NCI-H1694 treated with DMSO at 0.1 percent for 48 hours (cell line): ENCODE measurements around the gene NRG3.

Experiments used
- DNase-seq: peaks from one replicate; lab custom pipeline; 2025; lab: John Stamatoyannopoulos, UW

NRG3 gene

DNA sequence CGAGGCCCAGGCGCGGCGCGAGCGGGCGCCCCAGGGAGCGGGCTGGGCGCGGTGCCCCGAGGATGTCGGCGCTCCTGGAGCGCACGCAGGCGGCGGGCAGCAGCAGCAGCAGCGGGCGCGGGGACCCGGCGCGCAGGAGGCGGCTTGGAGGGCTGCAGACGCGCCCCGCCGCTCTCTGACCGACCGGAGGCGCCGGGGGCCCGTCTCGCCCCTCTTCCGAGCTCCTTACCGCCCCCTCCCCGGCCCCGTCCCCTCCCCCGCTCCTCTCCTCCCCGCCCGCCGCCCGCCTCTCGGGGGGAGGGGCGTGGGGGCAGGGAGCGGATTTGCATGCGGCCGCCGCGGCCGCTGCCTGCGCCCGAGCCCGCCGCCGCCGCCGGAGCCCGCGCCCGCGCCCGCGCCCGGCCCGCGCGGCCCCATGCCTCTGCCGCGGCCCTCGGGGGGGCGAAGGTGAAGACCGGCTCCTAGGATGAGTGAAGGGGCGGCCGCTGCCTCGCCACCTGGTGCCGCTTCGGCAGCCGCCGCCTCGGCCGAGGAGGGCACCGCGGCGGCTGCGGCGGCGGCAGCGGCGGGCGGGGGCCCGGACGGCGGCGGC, at the start of gene NRG3:
Gene NRG3, plus strand, starts transcription at position 320 of the 592 bp plus-strand sequence.
- DNase-seq, result no peak

DNA sequence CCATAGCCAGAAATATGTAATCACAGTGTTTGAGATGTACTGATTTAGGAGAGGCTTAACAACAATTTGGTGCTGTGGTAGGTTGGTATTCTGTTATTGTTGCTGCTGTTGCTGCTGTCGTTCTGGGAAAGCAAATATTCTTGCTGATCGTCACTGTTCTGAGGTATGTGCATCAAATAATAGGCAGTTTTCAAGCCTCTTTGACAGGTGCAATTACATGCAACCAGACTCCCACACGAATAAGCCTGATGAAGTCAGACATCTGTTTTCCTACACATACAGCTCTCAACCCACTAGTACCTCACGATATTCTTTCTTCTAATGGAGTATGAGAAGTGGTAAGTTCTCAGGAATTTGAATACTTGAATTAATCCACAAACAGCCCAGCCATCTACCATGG, 46.7 kb upstream of the NRG3 start:
- no peak for DNase-seq

DNA sequence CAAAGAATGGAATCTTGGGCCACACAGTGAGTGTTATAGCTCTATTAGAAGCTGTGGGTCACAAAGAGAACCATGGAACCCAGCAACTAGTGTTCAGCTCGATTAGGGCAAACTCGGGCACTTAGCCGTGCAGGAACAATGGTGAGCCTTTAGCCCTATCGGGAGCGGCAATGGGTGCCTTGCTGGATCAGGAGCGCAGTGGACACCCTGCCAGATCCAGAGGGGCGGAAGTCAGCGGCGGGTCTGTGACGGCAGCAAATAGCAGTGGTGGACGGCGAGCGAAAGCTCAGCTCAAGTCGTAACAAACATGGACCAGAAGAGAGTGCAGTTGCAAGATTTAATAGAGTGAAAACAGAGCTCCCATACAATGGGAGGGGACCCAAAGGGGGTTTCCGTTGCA, 43.9 kb upstream of the NRG3 start:
- no peak for DNase-seq

DNA sequence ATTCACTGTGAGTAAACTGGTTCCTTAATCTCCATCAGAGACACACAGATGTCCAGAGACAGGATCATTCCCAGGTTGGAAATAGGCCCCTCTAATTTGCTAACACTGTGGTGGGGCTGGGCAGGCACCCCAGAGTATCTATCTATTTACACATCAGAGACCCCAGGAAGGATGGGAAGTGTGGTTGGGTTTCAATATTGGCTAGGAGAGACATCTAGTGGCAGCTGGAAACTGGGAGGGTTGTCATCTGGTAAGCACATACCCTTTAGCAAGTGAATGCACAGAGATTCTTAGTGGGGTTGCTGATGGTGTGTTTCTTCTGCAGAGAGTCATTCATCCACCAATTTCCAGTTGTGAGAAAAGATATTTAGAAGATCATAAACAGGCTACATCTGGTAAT, 36.0 kb upstream of the NRG3 start:
- no peak for DNase-seq

DNA sequence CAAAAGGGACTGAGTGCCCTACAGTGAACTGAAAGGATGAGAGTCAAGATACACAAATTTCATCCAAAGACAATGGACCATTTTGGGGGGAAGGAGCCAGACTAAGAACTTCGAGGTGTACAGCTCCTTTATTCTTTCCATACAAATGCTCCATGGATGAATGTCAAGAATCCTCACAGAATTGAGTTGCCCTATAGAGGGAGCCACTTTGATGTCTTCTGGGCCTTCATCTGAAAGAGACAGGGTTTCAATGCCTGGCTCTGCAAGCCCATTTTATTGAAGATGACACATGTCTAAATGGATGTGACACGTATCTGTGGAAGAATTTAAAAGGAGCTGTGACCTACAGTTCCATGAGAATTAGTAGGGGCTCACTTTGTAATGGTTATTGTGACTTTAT, 32.0 kb upstream of the NRG3 start:
- DNase-seq, result no peak

DNA sequence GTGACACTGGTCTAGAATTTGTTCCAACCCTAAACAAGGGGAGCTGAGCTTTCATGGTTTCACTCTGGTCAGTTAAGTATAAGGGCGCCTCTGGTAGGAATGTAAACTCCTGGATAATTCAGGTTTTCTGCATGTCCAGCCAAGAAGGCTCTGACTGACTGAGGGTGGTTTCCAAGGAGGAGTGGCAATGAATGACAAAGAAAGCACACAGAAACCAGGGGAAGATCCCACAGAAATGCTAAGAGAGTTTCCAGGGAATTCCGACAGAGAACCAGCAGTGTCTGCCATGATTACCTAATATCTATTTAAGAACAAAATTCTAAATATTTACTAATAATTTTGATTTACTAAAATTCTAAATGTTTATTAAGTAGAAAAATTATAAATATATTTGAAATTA, 27.3 kb upstream of the NRG3 start:
- no peak for DNase-seq

DNA sequence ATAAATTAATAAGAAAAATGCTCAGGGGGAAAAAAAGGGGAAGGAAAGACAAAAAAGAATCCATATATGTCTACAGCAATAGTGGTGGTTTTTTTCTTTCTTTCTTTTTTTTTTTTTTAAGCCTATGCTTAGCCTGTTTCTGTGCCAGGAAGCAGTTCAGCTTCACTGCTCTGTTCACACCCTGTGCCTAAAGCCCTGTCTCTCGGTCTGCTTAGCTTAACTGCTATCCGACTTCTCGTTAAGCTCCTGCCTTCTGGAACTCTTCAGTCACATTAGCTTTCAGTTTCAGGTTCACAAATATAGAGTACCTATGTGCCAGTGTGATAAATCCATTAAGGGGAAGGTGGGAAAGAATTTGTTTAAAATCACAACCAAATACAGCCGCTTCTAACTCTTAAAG, 26.5 kb upstream of the NRG3 start:
- no peak for DNase-seq

DNA sequence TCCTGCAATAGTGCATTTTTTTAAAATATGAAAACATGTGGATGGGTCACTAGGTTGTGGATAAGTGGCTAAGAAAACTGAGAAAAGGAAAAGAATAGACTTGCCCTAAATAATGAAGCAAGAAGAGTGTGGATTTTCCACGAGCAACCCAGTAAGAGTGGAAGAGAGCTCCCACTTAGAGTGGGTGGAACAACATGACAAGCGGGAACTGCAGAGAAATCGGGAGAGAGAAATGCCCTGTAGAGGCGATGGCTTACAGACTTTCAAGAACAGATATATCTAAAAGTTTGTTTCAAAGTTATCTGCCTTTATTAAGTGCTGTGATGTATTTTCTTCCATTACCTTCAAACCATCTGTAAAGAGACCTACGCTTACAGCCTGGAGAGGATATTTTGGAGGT, 26.1 kb upstream of the NRG3 start:
- no peak for DNase-seq

DNA sequence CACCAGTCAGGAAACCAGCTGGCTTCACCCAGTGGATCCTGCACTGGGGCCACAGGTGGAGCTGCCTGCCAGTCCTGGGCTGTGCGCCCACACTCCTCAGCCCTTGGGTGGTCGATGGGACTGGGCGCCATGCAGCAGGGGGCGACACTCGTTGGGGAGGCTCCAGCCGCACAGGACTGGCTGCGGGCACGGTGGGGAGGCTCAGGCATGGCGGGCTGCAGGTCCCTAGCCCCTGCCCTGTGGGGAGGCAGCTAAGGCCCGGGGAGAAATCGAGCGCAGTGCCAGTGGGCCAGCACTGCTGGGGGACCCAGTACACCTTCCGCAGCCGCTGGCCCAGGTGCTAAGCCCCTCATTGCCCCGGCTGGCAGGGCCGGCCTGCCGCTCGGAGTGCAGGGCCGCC, 12.4 kb upstream of the NRG3 start:
- no peak for DNase-seq

DNA sequence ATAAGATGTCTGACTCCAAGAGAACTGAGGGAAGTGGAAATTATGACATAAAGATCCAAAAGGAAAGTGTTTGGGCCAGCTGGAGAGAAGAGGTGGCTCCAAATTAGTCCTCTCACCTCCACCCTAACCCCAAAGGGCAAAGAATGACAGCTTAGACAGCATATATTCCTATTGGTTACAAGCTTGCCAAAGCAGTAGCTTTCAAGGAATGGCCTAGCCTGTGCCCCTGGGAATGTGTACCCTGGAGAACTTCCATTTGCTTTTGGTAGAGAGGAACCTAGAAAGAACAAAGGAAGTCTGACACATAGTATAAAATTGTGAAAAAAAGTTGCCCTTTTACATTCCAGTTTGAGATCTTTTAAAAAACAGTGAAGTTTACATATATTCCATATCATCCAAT, 11.2 kb upstream of the NRG3 start:
- no peak for DNase-seq

DNA sequence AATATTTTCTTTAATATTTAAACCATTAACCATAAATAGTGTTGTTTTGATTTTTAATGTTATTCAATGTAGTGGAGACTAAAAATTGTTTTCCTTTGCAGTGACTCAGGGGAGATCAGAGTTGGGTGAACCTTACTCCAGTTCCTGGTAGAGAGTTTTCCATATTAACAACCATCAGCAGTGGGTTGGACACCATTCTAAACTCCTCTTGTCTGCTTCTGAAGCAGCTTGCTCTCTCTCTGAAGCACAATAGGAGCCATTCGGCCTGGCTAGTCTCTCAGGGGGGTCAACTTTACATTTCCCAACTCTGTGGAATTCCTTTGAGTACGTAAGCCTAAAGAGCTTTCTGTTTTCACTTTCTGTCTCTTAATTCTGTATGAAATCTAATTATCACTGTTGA, 9.4 kb upstream of the NRG3 start:
- DNase-seq, result no peak

DNA sequence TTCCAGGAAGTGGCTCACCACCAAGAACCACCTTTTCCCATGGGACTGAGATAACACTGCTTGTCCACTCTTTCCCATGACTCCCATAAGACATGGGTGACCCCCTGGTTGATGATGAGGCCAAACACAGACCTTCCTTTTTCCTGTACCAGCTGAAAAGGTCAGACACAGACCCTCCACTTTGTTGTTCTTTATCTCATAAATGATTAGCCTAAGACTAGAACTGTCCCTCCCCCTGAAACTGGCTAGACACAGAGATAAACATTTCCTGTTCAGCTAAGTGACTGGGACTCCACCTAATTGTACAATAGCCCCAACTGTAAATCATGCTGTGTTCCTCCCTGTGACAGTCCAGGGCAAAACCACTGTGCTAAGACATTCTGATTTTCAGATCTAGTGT, 8.2 kb upstream of the NRG3 start:
- DNase-seq, result no peak

DNA sequence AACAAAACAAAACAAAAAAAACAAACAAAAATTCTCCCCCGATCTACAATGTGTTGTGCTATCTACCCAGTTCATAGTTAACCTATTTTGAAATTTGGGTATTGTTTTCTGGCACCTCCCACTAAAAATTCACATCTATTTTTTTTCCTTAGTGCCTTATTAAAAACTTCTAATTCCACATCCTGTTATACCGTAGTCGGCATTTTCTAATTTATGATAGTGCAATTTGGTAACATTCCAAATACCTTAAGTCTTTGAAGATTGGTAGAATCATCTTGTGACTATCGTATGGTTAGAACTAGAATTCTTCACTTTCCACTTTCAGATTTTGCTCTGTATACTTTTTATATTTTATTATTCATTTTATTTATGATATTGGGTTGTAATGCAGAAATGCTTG, 4.5 kb upstream of the NRG3 start:
- DNase-seq, result no peak

DNA sequence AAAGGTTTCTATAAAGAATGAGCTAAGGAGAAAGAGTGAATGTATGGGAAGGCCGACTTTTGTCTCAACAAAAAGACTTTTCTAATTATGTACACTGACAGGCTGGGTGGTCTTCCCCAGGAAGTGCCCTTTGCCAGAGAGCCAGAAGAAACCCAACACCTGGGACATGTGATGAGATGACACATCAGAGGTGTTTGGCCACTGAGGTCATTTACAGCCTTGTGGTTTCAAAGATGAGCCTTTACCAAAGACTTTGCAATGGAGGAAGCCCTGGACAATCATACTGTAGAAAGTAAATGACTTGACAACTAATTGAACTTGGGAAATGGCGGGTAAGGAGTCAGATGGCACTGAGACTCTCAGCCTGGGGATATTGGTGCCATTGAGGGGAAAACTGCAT, 3.4 kb upstream of the NRG3 start:
- DNase-seq, result no peak

DNA sequence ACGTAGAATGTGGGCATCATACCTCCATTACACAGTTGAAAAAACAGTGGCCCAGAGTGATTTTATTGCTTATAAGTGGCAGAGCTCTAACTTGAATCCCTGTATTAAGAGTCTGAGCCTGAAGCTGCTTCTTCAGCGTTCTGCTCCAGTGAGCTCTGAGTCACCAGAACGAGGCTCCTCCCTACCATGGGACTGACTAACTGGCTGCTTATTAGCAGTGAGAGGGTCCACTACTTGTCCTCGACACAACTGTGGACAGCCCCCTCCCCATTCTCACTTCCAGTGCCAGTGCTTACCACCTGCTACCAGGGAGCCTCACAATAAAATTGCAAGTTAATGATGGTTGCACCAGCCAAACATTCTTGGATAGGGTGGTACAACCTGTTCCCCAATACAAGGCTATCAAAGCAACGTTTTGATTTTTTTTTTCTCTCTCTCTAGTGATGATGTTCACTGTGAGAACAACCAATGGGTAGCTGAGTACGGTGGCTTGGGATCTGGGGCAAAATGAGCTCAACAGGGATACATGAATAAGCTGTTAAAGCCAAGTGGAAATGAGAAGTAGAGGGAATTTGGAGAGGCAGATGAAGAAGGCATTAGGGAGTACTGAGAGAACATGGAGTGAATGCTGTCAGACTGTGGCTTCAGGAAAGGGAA, 2.7 kb upstream of the NRG3 start:
- DNase-seq, result no peak

DNA sequence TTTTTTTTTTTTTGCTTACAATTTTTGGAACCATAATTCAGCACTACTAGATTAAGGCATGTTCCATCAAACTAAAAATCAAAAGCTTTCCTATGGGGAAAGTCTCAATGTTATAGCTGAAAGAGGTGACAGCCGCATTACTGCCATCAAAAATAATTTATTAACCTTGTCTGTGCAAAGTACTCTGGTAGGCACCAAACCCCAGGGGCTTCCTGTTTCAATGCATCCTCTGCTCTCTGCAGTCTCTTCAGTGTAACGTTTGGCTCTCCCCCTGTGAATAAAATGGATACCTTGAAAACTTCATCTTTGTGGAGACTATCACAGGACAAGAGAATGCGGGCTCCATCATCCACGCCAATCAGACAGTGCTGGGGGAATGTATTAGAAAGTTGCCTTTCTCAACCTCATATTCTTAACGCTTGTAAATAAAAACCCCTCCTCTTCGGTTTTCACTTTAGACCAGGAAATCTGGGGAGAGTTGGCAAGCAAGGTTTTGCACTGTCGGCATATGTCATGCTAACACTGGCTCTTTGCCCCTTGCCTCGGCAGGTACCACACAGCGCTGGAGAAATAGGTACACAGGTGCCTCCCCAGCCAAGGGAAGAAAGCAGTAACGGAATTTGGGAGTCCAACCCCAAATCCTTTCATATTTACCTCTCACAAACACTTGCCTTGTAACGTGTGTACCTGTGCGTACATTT, 1.6 kb upstream of the NRG3 start:
- no peak for DNase-seq

DNA sequence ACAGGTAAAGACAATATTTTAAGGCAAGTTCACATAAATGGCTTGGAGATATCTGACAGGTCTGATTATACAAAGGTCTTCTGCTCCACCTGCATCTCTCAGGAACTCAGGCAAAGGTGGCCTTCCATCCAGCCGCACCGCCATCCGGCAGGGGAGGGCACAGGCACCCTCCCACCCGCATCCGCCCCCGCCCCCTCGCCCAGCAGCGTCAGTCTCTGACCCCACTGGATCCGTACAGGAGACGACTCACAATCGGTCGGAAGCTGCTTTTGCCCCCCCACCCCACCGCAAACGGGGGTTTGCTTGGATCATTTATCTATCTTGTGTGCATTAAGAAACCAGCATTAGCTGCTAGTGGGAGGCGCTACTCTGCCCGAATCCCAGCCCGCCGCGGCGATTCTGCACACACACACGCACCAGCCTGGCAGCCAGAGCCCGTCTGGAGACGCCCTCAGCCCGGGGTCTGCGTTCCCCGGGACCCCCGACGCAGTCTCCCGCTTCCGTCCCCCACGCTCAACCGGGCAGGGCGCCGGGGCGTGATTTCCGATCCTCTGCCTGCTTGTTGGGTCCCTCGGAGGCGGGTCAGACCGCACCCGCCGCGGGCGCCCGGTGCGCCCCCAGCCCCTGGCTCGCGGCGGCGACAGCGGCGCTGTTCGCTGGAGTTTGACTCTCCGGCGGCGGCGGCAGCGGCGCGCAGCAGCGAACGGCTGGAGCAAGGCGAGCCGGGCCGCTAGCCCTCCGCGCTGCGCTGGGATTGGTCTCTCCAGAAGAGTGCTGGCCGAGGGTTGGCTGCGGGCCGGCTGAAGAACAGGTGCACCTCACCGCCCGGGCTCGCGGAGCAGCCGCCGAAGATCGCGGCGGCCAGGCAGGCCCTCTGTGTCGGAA, 820 bp upstream of the NRG3 start:
- DNase-seq, result no peak

DNA sequence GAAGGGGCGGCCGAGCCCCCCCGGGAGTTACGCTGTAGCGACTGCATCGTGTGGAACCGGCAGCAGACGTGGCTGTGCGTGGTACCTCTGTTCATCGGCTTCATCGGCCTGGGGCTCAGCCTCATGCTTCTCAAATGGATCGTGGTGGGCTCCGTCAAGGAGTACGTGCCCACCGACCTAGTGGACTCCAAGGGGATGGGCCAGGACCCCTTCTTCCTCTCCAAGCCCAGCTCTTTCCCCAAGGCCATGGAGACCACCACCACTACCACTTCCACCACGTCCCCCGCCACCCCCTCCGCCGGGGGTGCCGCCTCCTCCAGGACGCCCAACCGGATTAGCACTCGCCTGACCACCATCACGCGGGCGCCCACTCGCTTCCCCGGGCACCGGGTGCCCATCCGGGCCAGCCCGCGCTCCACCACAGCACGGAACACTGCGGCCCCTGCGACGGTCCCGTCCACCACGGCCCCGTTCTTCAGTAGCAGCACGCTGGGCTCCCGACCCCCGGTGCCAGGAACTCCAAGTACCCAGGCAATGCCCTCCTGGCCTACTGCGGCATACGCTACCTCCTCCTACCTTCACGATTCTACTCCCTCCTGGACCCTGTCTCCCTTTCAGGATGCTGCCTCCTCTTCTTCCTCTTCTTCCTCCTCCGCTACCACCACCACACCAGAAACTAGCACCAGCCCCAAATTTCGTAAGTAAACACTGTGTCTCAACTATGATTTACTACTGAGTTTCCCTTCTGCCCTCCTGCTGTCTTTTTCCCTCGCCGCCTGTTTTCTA, 666 bp downstream of the NRG3 start:
- no peak for DNase-seq

DNA sequence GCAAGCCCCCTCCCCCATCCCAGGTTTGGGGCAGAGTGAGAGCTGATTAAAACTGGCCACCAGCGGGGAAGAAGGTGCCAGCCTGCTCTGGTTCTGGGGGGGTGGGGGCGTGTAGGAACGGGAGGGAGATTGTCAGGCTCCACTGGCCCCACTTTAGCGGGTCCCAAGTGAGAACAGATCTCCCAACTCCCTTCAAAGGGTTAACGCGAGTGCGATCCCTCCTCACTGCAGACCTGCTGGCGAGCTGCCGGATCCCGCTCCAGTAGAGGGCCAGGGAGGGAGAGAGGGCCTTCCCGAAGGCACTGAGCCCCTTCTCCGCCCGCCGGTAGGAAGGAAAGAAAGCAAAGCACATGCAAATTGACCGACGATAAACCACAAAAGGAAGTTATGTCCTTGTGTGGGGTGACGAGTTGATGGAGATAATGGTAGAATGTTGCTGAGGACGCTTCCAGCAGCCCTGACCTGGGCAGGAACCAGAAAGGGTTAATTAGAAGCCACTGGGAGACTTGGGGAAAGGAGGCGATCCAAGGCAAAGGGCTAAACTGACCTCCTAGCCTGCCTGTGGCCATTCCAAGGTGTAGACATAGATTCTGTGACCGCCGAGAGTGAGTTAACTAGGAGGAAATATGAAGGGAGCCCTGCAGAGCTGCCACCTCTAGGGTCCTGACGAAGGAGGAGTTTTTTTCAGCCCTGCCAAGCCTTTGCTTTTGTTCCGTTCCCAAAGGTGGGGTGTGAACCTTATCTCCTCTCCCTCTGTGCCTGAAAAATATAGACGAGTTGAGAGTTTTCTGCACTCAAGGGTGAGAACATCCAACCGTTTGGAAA, 1.5 kb downstream of the NRG3 start:
- no peak for DNase-seq

DNA sequence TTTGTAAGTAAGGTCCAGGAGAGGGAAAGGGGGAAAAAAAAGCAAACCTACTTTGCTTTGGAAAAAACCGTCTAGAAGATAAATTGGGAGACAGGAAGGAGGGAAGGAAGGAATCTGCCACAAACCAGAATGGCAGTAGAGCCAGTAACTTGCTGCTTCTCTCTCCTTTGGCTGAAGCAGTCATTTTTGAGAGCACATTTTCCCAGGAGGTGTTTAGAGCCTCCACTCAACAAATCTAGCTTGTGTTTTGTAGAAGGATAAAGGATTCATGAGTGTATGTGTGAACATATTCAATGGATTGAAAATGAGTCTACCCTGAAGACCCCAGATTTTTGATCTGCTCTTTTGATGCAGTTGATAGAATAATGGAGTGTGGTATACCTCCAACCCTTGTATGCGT, 2.6 kb downstream of the NRG3 start:
- DNase-seq, result no peak

DNA sequence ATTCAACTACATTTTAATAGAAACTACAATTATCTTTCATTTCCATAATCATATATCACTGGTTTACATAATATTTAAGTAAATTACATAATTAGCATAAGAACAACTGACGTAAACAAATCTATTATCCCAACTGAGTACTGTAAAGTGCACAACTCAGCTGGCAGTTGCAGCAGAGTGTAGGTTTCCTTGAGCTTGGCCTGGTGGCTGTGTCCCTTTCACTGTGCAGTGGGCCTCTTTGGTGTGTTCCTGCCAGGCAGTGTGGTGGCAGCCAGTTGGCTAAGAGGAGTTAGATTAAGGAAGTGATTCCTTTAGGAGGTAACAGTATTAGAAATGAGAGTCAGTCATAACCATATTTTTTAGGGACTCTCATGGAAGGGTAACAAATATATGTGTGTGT, 7.0 kb downstream of the NRG3 start:
- no peak for DNase-seq
